ENCODE data around the gene PER2.

Gene PER2

GRCh38 chr2:238225911-238226697 lies 62.3 kb downstream of the PER2 start:
- ATAC-seq = no peak

- ATAC-seq = no peak
Observed at GRCh38 chr2:238225121-238225520, 63.3 kb downstream of the PER2 start.

- ATAC-seq = no peak
Observed at GRCh38 chr2:238224356-238225035, 63.9 kb downstream of the PER2 start.

GRCh38 chr2:238220892-238221521 lies 67.4 kb downstream of the PER2 start:
- peak; percentile 32 to 53 for ATAC-seq

- no peak for ATAC-seq
Observed at GRCh38 chr2:238220274-238220891, 68.0 kb downstream of the PER2 start.

- no peak for ATAC-seq
Observed at GRCh38 chr2:238216651-238217184, 71.7 kb downstream of the PER2 start.

- no peak for ATAC-seq
Observed at GRCh38 chr2:238207006-238207405, 81.4 kb downstream of the PER2 start.

- ATAC-seq = no peak
Observed at GRCh38 chr2:238203973-238204683, 84.3 kb downstream of the PER2 start.

GRCh38 chr2:238203094-238203972 lies 85.1 kb downstream of the PER2 start, which contains the start of gene ILKAP:
Gene ILKAP (minus strand): TSS chr2:238203695. CDS start chr2:238203553, 142 bp downstream.
- ATAC-seq = peak; percentile 97 to 98

GRCh38 chr2:238202326-238203093 lies 85.9 kb downstream of the PER2 start:
- no peak for ATAC-seq
